Thymus (tissue), 11 donors: Measurements from ENCODE around the gene NDUFS2. TPM values are rescaled to one million over a fixed set of nuclear protein-coding genes. Genes with fewer than 3 reads are reported as not detected.

Experiments
- DNase-seq, 9 donors: peaks; one replicate each; pipeline ENCODE4 v3.0.0-alpha.2; 2013; ENCODE audit warnings: low spot score in 9 of 9, low read depth in 6 of 9, missing footprints in 1 of 9
- H3K27ac ChIP-seq, 2 donors: one replicate each; pipeline ENCODE4 v1.5.1; 2013; ENCODE audit warnings: control low read depth in 1 of 2, low read depth in 1 of 2, low read length in 1 of 2, mild to moderate bottlenecking in 1 of 2, moderate library complexity in 1 of 2
- H3K27me3 ChIP-seq, 2 donors: one replicate each; pipeline ENCODE4 v1.5.1; 2013; ENCODE audit warnings: low read length in 1 of 2; ENCODE audit not compliant: control insufficient read depth in 2 of 2, insufficient read depth in 1 of 2
- H3K36me3 ChIP-seq, 2 donors: one replicate each; pipeline ENCODE4 v1.5.1; 2013; ENCODE audit warnings: low read length in 1 of 2, mild to moderate bottlenecking in 1 of 2, moderate library complexity in 1 of 2; ENCODE audit not compliant: control insufficient read depth in 2 of 2, insufficient read depth in 2 of 2
- H3K4me1 ChIP-seq, 2 donors: one replicate each; pipeline ENCODE4 v1.5.1; 2013; ENCODE audit warnings: low read length in 2 of 2; ENCODE audit not compliant: control insufficient read depth in 2 of 2, insufficient read depth in 2 of 2
- H3K4me3 ChIP-seq, 2 donors: one replicate each; pipeline ENCODE4 v1.5.1; 2013; ENCODE audit warnings: low read length in 2 of 2, control low read depth in 1 of 2, mild to moderate bottlenecking in 1 of 2
- H3K9me3 ChIP-seq, 2 donors: one replicate each; pipeline ENCODE4 v1.5.1; 2013; ENCODE audit warnings: low read length in 1 of 2, mild to moderate bottlenecking in 1 of 2; ENCODE audit not compliant: control insufficient read depth in 2 of 2, insufficient read depth in 1 of 2
- WGBS: extraction: QIAGEN DNeasy Blood & Tissue Kit; methylation state at CpG from one replicate; pipeline ENCODE4 v1.1.7; 2013; 5-methylcytosine and 5-hydroxymethylcytosine counted together
- polyA plus RNA-seq: library from polyadenylated mRNA; stranded (reverse); fragments of 200-250 nt; gene quantifications from one replicate; pipeline ENCODE4 v1.2.3, GENCODE V29; 2013
- total RNA-seq: library from RNA; stranded (reverse); fragments of 120-200 nt; gene quantifications from one replicate; pipeline ENCODE4 v1.2.4, GENCODE V29; 2013
- donor health status: healthy.

Gene NDUFS2
- total and polyA plus RNA-seq, 2 donors: 39.9 to 67.7 TPM

- whole genome bisulfite sequencing: 85% methylated on average over 1 of the region's 1 CpG
- no peak for DNase-seq
- H3K27ac ChIP-seq: no peak overlapping the region
- H3K4me3 ChIP-seq: no peak overlapping the region
- H3K27me3 ChIP-seq: peaks cover 32 to 51% of the 10 kb centered on the region in 2 donors
- H3K36me3 ChIP-seq: no peaks in the 10 kb centered on the region
- H3K4me1 ChIP-seq: peaks cover 0 to 10% of the 10 kb centered on the region in 2 donors
- peaks cover 8 to 16% of the 10 kb centered on the region in 2 donors for H3K9me3 ChIP-seq
These were observed 57.6 kb downstream of the NDUFS2 start for GRCh38 chr1:161259765-161260164.

DNA sequence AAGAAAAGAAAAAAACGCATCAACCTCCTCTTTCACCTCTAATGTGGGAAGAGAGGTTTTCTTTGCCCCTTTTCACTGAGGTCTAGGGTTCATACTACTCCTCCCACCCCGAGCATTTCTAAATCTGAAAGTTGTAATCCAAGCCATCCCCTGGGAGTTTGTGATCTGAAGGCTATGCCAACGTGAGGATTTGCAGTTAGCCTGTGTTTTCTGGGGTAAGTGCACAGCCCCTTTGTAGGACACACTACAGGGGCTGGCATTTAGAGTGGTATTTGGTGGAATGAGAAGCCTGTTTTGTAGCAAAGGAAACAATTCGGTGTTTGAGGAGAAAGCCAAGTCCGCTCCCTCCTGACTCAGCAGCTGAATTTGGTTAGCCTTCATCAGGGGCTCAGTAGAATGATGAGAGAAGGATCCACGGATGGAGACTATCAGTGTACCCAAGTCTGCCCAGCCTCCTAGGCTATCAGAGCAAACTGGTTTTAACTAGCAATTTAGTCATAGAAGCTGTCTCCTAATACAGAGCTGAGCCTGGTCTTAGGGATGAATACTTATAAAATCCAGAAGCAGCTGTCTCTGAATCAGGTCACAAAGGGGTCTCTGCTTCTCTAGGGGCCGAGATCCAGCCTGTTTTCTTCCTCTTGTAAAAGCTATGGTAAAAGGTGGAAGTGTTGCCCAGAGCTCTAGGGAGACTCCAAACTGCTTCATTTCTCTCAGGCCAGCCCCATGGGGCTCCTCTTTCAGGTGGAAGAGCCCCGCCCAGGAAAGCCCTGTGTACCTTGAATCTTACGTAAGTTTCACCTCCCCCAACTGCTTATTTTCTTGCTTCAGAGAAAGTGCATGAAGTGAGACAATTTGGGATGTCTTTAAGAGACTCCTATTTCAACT, 58.5 kb downstream of the NDUFS2 start:
- peaks cover 32 to 51% of the 10 kb centered on the region in 2 donors for H3K27me3 ChIP-seq

GRCh38 chr1:161261261-161262235, 59.4 kb downstream of the NDUFS2 start:
- Histone ChIP-seq H3K4me3 (no peak overlapping the region), H3K27ac (no peak overlapping the region), H3K9me3 (peaks cover 8 to 16% of the 10 kb centered on the region in 2 donors), H3K36me3 (no peaks in the 10 kb centered on the region), H3K27me3 (peaks cover 32 to 51% of the 10 kb centered on the region in 2 donors), H3K4me1 (peaks cover 0 to 10% of the 10 kb centered on the region in 2 donors)
- no peak for DNase-seq
- WGBS: 91% methylated on average over 12 of the region's 12 CpGs

More for the DNA sequence above, 58.5 kb downstream of the NDUFS2 start:
- Histone ChIP-seq H3K4me3 (no peak overlapping the region), H3K36me3 (no peaks in the 10 kb centered on the region), H3K27ac (no peak overlapping the region), H3K9me3 (peaks cover 8 to 16% of the 10 kb centered on the region in 2 donors), H3K4me1 (peaks cover 0 to 10% of the 10 kb centered on the region in 2 donors)
- no peak for DNase-seq
- 66% methylated on average over 9 of the region's 9 CpGs for WGBS

Other genes starting within 250 kb of the NDUFS2 start
- 0.38 TPM for gene ITLN2, start 247.6 kb upstream of the NDUFS2 start, total RNA-seq
- 2.1 TPM for gene ITLN2, start 247.6 kb upstream of the NDUFS2 start, polyA plus RNA-seq
- gene F11R, start 181.2 kb upstream of the NDUFS2 start, total RNA-seq: 28.3 TPM
- 43.0 TPM for gene F11R, start 181.2 kb upstream of the NDUFS2 start, polyA plus RNA-seq
- 73.0 TPM for gene TSTD1, start 163.4 kb upstream of the NDUFS2 start, total RNA-seq
- 149 TPM for gene TSTD1, start 163.4 kb upstream of the NDUFS2 start, polyA plus RNA-seq
- gene USF1, start 156.4 kb upstream of the NDUFS2 start, total RNA-seq: 81.8 TPM
- gene USF1, start 156.4 kb upstream of the NDUFS2 start, polyA plus RNA-seq: 148 TPM
- gene ARHGAP30, start 132.5 kb upstream of the NDUFS2 start, total RNA-seq: 65.7 TPM
- gene ARHGAP30, start 132.5 kb upstream of the NDUFS2 start, polyA plus RNA-seq: 40.8 TPM
- 0.66 TPM for gene NECTIN4, start 112.8 kb upstream of the NDUFS2 start, total RNA-seq
- 4.7 TPM for gene NECTIN4, start 112.8 kb upstream of the NDUFS2 start, polyA plus RNA-seq
- gene KLHDC9, start 104.0 kb upstream of the NDUFS2 start, total RNA-seq: 1.9 TPM
- gene KLHDC9, start 104.0 kb upstream of the NDUFS2 start, polyA plus RNA-seq: 4.7 TPM
- gene PFDN2, start 84.3 kb upstream of the NDUFS2 start, total RNA-seq: 48.2 TPM
- 152 TPM for gene PFDN2, start 84.3 kb upstream of the NDUFS2 start, polyA plus RNA-seq
- 28.0 TPM for gene NIT1, start 84.3 kb upstream of the NDUFS2 start, total RNA-seq
- 61.4 TPM for gene NIT1, start 84.3 kb upstream of the NDUFS2 start, polyA plus RNA-seq
- gene DEDD, start 69.7 kb upstream of the NDUFS2 start, total RNA-seq: 14.7 TPM
- gene DEDD, start 69.7 kb upstream of the NDUFS2 start, polyA plus RNA-seq: 24.8 TPM
- 93.5 TPM for gene UFC1, start 48.4 kb upstream of the NDUFS2 start, total RNA-seq
- 118 TPM for gene UFC1, start 48.4 kb upstream of the NDUFS2 start, polyA plus RNA-seq
- 10.0 TPM for gene USP21, start 42.9 kb upstream of the NDUFS2 start, total RNA-seq
- gene USP21, start 42.9 kb upstream of the NDUFS2 start, polyA plus RNA-seq: 23.4 TPM
- gene PPOX, start 35.9 kb upstream of the NDUFS2 start, total RNA-seq: 19.9 TPM
- gene PPOX, start 35.9 kb upstream of the NDUFS2 start, polyA plus RNA-seq: 50.4 TPM
- gene B4GALT3, start 24.9 kb upstream of the NDUFS2 start, total RNA-seq: 14.3 TPM
- 32.0 TPM for gene B4GALT3, start 24.9 kb upstream of the NDUFS2 start, polyA plus RNA-seq
- 0.61 TPM for gene ADAMTS4, start 3.3 kb upstream of the NDUFS2 start, total RNA-seq
- gene ADAMTS4, start 3.3 kb upstream of the NDUFS2 start, polyA plus RNA-seq: 3.0 TPM
- 24.0 TPM for gene FCER1G, start 12.9 kb downstream of the NDUFS2 start, total RNA-seq
- 262 TPM for gene FCER1G, start 12.9 kb downstream of the NDUFS2 start, polyA plus RNA-seq
- 1.7 TPM for gene APOA2, start 21.3 kb downstream of the NDUFS2 start, total RNA-seq
- 4.9 TPM for gene APOA2, start 21.3 kb downstream of the NDUFS2 start, polyA plus RNA-seq
- gene TOMM40L, start 23.7 kb downstream of the NDUFS2 start, total RNA-seq: 9.6 TPM
- gene TOMM40L, start 23.7 kb downstream of the NDUFS2 start, polyA plus RNA-seq: 9.1 TPM
- gene NR1I3, start 35.8 kb downstream of the NDUFS2 start, total RNA-seq: not detected
- 0.14 TPM for gene NR1I3, start 35.8 kb downstream of the NDUFS2 start, polyA plus RNA-seq
- gene PCP4L1, start 56.4 kb downstream of the NDUFS2 start, total RNA-seq: 2.4 TPM
- gene PCP4L1, start 56.4 kb downstream of the NDUFS2 start, polyA plus RNA-seq: 8.9 TPM
- gene MPZ, start 107.6 kb downstream of the NDUFS2 start, total RNA-seq: 3.6 TPM
- 4.5 TPM for gene MPZ, start 107.6 kb downstream of the NDUFS2 start, polyA plus RNA-seq
- gene SDHC, start 112.0 kb downstream of the NDUFS2 start, total RNA-seq: 19.8 TPM
- 93.5 TPM for gene SDHC, start 112.0 kb downstream of the NDUFS2 start, polyA plus RNA-seq
- gene CFAP126, start 165.5 kb downstream of the NDUFS2 start, total RNA-seq: 0.09 TPM
- gene CFAP126, start 165.5 kb downstream of the NDUFS2 start, polyA plus RNA-seq: 1.0 TPM